RWPE1 (cell line): ENCODE data around the gene MTCL1.
A peak's percentile ranks its signal among the peaks of the same experiment; 100 is the strongest.
"Not testable (repeated sequence)": the region's sequence is repeated elsewhere in the genome, so short reads cannot be mapped to it uniquely, and the experiment has no call there.

Experiments
- CTCF ChIA-PET: fragments of 350-600 bp; sonication (Branson Sonifier 250); formaldehyde crosslinking; extraction: SDS; loops from one replicate; lab custom pipeline; 2021; lab: Yijun Ruan, JAX
- POLR2A ChIA-PET: fragments of 400-600 bp; formaldehyde crosslinking; extraction: SDS; loops from one replicate; lab custom pipeline; 2020; ENCODE audit warnings: antibody characterized with exemption; ENCODE audit not compliant: low non-redundant PET; lab: Yijun Ruan, JAX
- DNase-seq: peaks from one replicate; pipeline ENCODE4 v3.0.0; 2012; ENCODE audit warnings: low spot score
- H3K27ac ChIP-seq: fragments of 450-650 bp; 2 replicates; pipeline ENCODE4 v1.5.1; 2017
- CTCF ChIP-seq: fragments of 450-650 bp; conservative IDR thresholded peaks from 2 replicates; pipeline ENCODE4 v1.5.1; 2017; ENCODE audit warnings: low read depth, mild to moderate bottlenecking

MTCL1 gene

GRCh38 chr18:8760984-8761383, 55.6 kb downstream of the MTCL1 start:
- no peak overlapping the region for H3K27ac ChIP-seq
- ChIA-PET POLR2A (no interaction called here), CTCF (interaction anchor here (0.7 kb wide), 1 partner anchor 191 kb away, joined by 3 read pairs; no protein-coding TSS in a partner anchor)
- no peak for TF ChIP-seq CTCF
- no peak for DNase-seq

- POLR2A ChIA-PET, DNase-seq, H3K27ac ChIP-seq, CTCF ChIA-PET: not testable (repeated sequence)
Observed at GRCh38 chr18:8761535-8761934, 56.2 kb downstream of the MTCL1 start.

- DNase-seq = no peak
- CTCF ChIA-PET = interaction anchor here (0.6 kb wide), 2 partner anchors 226 to 1008 kb away, joined by 3 to 4 read pairs; no protein-coding TSS in a partner anchor
- POLR2A ChIA-PET = no interaction called here
- no peak for TF ChIP-seq CTCF
- no peak overlapping the region for H3K27ac ChIP-seq
Observed at GRCh38 chr18:8762968-8763367, 57.6 kb downstream of the MTCL1 start.

GRCh38 chr18:8763611-8764010, 58.3 kb downstream of the MTCL1 start:
- CTCF ChIA-PET = no interaction called here

GRCh38 chr18:8765783-8766463, 60.6 kb downstream of the MTCL1 start:
- POLR2A ChIA-PET = no interaction called here
- DNase-seq = no peak
- peak overlapping the region; percentile 7; the same call in 1 of the 2 replicates for H3K27ac ChIP-seq
- CTCF ChIA-PET = no interaction called here
- TF ChIP-seq CTCF = no peak

More at GRCh38 chr18:8763611-8764010, 58.3 kb downstream of the MTCL1 start:
- H3K27ac ChIP-seq = no peak overlapping the region
- no peak for TF ChIP-seq CTCF
- POLR2A ChIA-PET = no interaction called here
- DNase-seq = no peak

GRCh38 chr18:8766559-8767293, 61.4 kb downstream of the MTCL1 start:
- no peak for TF ChIP-seq CTCF
- ChIA-PET CTCF (interaction anchor here (0.5 kb wide), 1 partner anchor 112 kb away, joined by 3 read pairs; no protein-coding TSS in a partner anchor), POLR2A (no interaction called here)
- no peak for DNase-seq
- peak overlapping the region; percentile 7; the same call in 1 of the 2 replicates for H3K27ac ChIP-seq

- TF ChIP-seq CTCF = no peak
- CTCF ChIA-PET = no interaction called here
Observed at GRCh38 chr18:8767340-8767739, 62.0 kb downstream of the MTCL1 start.

More at GRCh38 chr18:8767340-8767739, 62.0 kb downstream of the MTCL1 start:
- H3K27ac ChIP-seq = no peak overlapping the region
- POLR2A ChIA-PET = no interaction called here
- DNase-seq = no peak
